HG03108 (cell line): ENCODE data around the gene TAF1D.
"Not testable (repeated sequence)": the region's sequence is repeated elsewhere in the genome, so short reads cannot be mapped to it uniquely, and the experiment has no call there.

Experiments used
- ATAC-seq: cut with Tn5 transposase; IDR thresholded peaks from one replicate; pipeline ENCODE4 v1.9.1; 2021; ENCODE audit warnings: moderate library complexity; ENCODE audit not compliant: unreplicated experiment

TAF1D gene

DNA sequence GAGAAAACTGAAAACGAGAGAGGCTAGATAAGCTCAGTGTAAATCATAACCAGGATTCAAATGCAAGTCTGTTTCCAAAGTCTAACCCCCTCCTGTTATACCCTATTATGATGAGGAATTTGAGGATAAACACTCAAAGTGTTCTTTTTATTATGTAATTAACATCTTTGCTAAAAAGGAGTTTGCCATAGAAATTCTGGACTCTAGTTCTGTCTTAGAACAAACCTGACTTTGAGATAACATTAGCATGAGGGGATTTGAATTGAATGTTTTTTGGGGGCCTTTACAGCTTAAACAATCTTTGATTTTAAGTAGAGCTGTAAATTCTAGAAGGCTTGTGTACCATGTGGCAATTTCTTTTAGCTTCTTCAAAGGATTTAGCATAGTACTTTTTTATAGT lies 9.7 kb upstream of the TAF1D start:
- no peak for ATAC-seq

DNA sequence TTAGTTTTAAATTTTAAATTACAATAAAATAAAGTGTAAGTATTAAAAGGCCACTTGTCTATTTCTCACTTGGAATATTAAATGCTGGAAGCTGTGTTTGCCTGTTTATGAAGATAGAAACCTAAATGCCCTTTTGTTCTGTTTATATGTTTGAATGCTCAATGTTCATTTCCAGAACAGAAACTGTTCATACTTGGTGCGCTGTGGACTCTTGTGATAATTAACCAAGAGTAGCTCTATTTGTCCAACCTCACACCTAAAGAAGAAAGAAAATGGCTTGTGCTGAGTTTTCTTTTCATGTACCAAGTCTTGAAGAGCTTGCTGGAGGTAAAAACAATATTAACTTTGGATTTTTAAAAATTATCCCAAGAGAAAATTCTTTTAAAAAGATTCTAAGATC lies 5.8 kb upstream of the TAF1D start:
- peak; percentile 85 for ATAC-seq

DNA sequence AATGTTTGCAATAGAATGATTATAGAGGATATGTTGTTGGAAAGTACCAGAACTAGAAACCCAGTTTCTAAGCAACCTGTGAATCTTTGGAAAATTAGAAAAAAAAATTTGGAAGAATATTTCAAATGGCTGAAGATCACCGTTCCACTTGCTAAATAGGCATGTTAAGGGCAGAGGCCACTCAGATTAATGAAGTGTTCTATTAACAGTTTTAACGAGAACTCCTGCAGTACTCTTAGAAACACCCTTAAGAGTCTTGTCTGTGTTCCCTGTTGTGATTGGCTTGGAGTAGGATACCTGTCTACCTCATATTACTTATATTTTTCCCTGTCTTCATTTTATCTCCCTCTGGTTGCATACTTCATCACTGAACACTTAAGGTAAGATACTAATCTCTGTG lies 4.8 kb upstream of the TAF1D start:
- ATAC-seq, result no peak

DNA sequence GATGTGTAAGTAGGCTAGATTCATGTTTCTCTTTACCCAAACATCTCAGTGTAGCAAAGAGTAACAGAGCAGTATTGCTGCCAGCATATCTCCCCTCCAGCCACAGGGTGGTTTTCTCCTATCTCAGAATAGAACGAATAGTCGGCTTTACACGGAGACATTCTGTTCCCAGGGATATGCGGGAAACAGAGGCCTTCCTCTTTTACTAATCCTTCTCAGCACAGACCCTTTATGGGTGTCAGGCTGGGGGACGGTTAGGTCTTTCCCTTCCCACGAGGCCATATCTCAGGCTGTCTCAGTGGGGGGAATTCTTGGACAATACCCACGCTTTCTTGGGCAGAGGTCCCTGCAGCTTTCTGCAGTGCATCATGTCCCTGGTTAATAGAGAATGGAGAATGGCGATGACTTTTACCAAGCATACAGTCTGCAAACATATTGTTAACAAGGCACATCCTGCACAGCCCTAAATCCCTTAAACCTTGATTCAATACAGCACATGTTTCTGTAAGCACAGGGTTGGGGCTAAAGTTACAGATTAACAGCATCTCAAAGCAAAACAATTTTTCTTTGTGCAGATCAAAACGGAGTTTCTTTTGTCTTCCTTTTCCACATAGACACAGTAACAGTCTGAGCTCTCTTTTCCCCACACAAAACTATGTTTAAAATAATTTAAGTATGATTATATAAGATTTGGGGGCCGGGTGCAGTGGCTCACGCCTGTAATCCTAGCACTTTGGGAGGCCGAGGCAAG lies 3.9 kb upstream of the TAF1D start:
- not testable (repeated sequence) for ATAC-seq

DNA sequence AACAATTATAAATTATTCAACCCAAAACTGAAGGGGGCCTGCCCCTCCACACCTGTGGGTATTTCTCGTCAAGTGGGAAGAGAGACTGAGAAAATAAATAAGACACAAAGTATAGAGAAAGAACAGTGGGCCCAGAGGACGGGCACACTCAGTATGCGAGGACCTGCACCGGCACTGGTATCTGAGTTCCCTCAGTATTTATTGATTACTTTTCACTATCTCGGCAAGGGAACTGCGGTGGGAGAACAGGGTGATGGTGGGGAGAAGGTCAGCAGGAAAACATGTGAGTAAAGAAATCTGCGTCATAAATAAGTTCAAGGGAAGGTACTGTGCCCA lies 3.3 kb upstream of the TAF1D start:
- no peak for ATAC-seq

DNA sequence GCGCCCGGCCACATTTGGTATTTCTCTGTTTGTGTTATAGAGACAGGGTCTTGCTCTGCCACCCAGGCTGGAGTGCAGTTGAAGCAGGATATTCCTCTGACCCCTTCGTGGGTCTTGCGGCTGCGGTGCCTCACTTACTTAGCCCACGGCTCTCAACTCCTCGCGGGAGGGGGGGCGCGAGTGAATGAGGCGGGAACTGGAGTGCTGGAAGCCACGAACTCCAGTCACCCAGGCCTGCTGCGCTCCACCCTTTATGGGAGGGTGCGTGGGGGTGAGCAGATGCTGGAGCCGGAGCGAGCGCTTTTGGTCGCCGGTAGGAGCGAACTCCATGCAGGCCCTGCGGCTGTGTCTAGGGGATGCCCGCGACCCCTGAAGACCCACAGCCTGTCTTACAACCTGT lies 2.0 kb upstream of the TAF1D start:
- no peak for ATAC-seq

DNA sequence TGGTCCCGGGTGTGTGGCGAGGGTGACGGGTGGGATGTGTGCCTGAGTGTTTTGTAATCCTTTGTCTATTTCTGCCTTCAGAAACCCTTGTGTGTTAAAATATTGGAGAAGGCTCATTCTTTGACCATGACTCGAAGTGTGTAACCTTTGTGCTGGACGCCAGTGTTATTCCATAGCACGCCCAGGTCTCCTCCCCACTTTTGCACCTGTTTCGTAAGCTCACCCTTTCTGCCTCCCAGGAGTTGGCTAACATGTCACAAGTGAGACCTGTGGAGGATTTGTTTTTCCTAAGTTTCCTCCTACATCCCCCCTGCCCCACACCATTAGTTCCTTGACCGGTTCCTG lies 559 bp upstream of the TAF1D start:
- no peak for ATAC-seq

DNA sequence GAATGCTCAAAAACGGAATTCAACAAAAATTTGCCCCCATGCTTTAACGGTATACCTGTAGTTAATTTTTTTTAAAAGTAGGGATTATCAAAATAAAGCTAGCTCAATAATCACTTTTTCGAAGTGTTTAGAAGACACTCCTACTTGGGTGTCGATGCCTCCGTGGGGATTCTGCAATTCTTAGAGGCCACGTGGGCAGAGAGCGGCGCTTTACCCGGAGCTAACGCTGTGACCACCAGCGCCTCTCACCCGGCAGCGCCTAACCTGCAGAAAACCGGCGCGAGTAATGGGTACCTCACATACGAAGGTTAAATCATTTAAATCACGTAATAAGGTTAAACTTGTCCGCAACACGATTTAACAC lies 583 bp downstream of the TAF1D start:
- ATAC-seq, result peak; percentile 35

DNA sequence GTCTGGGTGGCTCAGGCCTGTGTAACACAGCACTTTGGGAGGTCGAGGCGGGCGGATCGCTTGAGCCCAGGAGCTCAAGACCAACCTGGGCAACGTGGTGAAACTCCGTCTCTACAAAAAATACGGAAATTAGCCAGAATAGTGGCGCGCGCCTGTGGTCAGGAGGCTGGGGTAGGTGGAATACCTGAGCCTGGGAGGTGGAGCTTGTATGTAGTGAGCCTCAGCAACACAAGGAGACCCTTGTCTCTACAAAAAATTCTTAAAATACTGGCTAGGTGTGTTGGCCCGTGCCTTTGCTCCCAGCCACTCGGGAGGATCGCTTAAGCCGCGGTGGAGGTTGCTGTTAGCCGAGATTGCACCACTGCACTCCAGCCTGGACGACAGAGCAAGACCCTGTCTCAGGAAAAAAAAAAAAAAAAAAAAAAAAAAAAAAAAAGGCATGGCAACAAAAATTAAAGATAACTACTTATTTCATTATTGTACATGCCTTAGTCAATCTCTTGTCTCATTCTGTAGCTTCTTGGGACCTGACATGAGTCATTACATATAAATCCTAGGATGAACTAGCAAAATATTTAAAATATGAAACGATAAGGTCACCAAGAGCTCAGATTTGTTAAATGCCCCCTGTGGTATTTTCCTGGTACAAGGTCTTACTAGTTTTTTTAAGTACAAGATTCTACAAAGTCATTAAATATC lies 1.1 kb downstream of the TAF1D start:
- peak; percentile 20 for ATAC-seq

DNA sequence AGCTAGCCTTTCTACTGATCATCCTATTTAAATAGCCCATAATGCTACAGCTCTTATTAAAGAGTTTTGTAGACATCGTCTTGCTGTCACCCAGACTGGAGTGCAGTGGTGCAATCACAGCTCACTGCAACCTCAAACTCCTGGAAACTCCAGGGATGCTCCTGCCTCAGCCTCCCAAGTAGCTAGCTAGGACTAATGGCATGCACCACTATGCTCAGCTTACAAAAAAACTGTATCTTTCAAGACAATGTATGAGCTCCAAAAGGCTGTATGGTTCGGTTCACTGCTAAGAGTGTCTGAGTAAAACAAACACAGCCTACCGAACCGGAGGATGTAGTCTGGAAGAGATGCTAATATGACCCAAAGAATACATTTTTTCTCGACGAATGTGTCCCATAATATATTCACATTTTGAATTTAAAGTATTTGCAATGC lies 2.6 kb downstream of the TAF1D start:
- ATAC-seq, result no peak

DNA sequence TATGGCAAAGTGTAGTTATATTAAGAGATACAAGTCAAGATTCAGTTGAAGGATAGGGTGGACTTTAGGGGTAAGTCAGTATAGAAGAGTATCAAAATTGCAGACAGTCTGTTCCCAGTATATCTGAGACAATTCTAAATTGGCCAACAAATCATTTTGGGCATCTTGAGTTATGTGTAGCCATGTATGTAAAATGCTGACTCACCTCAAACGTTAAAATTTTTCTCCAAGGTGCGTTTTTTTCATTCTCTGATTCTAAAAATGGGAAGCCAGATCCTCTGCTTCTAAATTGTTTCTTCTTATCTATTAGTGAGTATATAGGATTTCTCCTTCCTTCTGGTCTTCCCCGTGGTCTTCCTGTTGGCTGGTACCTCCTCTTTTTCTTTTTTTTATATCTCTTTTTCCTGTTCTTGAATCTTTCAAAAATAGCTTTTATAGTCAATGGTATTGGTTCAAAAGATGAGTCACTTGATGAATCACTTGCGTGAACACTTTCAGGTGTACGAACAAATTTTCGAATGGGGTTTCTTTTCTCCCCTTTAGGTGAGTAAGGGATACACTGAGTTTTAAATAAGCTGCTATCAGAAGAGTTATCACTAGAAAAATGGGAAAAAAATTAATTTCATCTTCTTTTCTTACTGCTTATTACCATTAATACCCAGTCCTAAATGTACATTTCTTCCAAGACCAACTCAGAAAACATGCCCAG lies 3.2 kb downstream of the TAF1D start:
- ATAC-seq, result no peak

DNA sequence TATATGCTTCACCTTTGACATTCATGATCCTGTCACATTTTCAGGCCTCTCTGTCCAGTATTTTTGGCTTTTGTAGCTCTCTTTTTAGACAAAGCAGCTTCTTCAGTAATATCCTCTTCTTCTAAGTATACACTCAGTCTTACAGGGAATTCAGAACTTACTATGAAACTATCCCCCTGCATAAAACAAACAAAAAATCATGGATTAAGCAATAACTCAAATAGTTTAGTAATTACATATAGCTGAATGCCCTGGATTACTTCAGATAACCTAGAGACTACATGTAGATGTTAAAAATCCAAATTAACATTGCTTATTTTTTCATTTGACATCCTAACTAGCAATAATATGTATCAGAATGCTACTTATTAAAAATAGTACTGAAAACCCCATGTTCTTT lies 5.2 kb downstream of the TAF1D start:
- ATAC-seq, result no peak

DNA sequence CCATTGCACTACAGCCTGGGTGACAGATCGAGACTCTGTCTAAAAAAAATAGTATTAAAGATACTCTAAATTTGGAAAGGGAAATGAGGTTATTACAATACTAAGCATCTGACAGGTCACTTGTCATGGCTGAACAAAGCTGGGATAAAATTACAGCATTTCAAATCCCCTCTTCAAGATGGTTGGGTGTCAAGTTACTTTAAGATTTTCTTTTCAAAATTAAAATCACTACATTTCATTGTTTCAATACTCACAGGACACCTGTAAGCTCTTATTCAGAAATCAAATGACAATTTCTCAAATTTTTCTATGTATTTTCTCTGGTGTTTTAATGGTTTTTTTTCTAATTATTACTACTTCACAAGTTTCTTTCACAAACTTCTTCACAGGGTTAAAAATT lies 5.7 kb downstream of the TAF1D start:
- no peak for ATAC-seq

DNA sequence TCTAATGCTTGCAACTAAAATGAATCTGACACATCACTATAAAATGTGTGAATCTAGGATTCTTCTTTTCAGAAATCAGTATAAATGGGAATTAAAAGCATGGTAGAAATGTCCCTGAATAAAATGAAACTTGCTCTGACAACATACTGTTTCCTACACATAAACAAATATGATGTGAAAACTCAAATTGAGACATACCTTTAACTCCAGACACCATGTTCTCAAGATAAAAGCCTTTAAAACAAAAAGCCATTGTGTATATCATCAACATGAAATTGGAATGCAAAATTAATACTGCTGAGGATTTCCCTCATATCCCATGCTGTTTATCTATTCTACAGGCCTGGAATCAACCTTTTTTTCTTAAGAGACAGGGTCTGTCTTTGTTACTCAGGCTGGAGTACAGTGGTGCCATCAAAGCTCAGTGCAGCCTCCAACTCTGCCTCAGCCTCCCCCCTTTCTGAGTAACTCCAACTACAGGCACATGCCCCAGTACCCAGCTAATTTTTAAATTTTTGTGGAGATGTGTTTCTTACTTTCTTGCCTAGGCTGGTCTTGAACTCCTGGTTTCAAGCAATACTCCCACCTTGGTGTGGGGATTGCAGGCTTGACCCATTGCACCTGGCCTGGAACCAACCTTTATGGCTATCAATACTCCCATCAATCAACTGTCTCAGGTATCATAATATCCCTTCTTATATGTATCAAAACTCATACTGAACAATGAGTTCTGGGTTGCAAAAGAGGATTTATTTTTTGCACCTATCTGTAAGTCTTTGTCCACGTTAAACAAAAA lies 6.7 kb downstream of the TAF1D start:
- ATAC-seq, result no peak

DNA sequence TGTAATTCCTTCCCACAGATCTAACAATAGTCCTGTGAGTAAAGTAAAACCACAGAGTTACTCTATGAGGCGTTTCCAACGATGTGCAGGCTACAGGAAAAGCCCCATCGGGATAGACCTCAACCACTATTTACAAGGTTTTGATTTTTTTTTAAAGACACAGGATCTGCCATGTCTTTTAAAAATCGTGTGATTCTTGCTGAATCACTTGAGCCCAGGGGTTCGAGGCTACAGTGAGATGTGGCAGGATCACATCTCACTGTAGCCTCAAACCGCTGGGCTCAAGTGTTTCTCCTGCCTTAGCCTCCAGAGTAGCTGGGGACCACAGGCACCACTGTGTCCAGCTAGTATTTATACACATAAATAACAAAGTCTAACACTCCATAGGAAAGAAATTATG lies 7.8 kb downstream of the TAF1D start:
- ATAC-seq, result no peak

DNA sequence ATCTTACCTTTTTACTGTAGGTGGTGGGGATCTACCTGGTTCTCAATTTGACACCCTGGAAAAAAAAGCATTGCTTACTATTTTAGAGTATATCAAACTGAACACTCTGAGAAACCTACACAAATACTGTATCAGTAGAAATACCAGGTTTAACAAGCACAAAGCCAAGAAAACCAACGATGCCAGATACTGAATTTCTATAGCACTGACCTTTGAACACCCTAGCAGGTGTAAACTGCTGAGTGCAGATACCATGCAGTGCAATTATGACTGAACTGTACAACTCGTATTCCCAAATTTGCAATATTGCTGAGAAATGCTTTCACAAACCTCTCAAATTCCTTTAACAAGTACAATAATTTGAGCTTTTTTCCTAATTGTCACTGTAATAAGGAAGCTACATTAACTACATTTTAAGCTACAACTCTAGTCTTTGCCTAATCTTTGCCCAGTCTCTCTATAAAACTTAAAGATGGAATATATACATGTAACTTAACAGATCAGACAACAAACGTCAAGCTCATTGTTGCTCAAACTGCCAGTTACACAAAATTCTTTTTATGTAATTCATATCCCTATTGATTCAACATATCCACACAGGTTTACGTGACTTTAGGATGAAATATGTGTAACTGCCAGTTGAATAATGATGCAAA lies 8.9 kb downstream of the TAF1D start:
- ATAC-seq, result no peak

DNA sequence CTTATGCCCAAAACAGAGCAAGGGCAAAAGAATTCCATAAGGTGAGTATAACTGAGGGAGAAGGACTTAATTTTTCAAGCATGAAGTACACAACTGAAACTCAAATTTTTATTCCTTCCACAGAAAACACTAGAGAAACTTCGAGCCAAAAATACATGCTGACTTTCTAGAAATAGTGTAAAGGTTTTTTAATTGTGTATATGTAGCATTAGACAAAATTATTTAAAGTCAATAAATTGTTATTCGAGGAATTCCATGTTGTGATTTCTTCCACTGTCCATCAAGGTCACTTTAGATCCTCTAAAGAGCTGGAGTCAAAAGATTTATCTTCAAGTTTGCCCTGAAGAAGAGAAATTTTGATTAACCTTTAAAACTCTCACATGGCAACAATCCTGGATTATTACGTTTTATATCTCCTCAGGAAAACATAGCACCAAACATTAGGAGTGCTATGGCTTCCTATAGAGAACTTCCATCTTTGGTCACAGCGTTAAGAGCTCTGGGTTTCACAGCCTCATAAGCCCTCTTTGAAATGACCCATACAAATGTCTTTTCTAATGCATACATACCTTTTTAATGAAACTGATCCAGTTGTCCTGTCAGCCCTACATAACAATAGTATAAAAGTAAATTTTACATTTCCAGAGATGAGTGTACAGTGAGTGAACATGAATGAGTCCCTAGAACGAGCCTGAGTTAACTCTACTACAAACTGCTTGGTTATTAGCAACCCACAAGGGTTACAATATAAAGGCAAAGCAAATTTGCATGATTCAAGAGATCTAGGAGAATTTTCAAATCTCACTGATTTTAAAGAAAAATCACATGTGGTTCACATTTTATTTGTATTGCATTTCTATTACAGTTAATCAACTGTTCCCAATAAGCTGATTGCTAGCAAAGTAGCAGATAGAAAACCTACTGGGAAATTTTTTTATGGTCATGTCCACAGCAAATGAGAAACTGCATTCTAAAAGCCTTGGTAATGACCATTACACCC lies 10.9 kb downstream of the TAF1D start:
- no peak for ATAC-seq

DNA sequence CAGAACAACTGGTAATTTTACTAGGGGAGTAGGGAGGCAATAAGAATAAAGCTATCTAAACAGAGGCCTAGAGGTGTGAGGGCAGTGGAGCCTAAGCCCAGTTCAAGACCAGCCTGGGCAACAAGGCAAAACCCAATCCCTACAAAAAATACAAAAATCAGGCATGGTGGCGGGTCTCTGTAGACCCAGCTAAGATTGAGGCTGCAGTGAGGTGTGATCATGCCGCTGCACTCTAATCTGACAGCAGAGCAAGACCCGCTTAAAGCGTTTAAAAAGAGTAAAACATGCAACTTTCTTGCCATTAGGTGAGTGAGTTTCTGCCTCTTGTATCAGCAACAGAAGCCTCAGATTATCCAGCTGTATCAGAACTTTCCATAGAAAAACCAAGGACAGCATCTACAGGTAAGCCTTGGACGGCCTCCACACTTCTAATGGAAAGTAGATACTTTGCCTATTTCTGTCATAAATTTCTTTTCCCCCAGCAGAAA lies 12.1 kb downstream of the TAF1D start:
- ATAC-seq, result no peak

DNA sequence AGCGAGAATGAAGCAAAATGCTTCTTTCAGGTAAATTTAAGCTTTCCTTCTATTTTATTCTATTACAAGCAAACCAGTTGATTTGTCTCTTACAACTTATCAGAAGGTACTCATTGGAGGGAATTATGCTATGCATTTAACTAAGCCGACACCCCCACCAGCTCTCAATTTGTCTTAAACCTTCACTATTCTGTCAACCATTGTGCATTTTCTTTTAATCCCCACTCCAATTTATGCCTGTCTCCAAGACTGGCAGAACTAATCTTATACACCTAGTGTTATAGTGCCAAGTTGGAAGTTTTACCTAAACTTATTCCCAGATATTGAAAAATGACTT lies 12.5 kb downstream of the TAF1D start:
- ATAC-seq, result no peak
